ENCODE measurements around the gene ZSWIM1. TPM values are rescaled to one million over a fixed set of nuclear protein-coding genes. Genes with fewer than 3 reads are reported as not detected.
A peak's percentile ranks its signal among the peaks of the same experiment; 100 is the strongest.

Gene ZSWIM1
- total and polyA plus RNA-seq, 2 of the 13 experiments (the other 11 are each of a cell fraction or from before 2014, with no cell fraction given), result 9.5 to 11.7 TPM

DNA sequence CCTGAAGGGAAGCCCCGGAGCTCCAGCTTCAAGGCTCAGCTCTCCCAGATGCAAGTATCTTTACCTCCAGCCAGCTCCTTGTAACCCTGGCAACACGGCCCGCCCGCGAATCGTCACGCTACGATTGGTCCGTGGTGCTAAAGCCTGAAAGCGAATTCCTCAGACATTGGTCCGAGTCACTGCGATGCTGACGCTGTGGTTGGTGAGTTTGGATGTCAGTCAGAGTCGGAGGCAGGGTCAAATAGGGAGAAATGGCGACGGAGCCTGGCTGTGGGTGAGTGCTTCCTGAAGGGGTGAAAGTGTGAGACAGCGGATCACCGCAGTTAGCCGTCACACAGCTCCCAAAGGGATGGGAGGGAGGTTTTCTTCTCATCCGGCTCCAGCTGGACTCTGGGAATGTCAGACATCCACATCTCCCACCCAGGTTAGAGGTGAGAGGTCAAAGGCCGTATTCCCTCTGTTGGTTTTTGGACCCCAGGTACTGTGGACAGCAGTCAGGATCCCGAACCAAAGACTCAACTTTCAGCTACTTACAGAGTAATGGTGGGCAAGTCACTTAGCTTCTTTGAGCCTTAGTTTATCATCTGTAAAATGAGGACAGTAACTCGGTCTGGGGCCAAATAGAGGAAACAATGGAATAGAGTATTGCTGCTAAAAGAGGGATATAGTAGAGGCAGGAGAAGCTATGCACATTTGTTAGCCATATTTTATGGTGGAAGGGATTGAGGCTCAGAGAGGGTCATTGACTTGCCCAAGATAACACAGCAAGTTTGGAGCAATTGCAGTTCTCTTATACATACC lies at the start of gene ZSWIM1 (continued):
- TF ChIP-seq BORCS8-MEF2B (CRISPR knock-in tag; IDR thresholded peaks at IDR 0.05), result peak; percentile 88
- no peak for TF ChIP-seq ZNF446 (CRISPR knock-in tag; IDR thresholded peaks at IDR 0.05)
- TF ChIP-seq, protein P1, sequence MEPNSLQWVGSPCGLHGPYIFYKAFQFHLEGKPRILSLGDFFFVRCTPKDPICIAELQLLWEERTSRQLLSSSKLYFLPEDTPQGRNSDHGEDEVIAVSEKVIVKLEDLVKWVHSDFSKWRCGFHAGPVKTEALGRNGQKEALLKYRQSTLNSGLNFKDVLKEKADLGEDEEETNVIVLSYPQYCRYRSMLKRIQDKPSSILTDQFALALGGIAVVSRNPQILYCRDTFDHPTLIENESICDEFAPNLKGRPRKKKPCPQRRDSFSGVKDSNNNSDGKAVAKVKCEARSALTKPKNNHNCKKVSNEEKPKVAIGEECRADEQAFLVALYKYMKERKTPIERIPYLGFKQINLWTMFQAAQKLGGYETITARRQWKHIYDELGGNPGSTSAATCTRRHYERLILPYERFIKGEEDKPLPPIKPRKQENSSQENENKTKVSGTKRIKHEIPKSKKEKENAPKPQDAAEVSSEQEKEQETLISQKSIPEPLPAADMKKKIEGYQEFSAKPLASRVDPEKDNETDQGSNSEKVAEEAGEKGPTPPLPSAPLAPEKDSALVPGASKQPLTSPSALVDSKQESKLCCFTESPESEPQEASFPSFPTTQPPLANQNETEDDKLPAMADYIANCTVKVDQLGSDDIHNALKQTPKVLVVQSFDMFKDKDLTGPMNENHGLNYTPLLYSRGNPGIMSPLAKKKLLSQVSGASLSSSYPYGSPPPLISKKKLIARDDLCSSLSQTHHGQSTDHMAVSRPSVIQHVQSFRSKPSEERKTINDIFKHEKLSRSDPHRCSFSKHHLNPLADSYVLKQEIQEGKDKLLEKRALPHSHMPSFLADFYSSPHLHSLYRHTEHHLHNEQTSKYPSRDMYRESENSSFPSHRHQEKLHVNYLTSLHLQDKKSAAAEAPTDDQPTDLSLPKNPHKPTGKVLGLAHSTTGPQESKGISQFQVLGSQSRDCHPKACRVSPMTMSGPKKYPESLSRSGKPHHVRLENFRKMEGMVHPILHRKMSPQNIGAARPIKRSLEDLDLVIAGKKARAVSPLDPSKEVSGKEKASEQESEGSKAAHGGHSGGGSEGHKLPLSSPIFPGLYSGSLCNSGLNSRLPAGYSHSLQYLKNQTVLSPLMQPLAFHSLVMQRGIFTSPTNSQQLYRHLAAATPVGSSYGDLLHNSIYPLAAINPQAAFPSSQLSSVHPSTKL (CRISPR knock-in tag; IDR thresholded peaks at IDR 0.05), result peak; percentile 61
- TF ChIP-seq MAFG (CRISPR knock-in tag; IDR thresholded peaks at IDR 0.05), result no peak
- peak; percentile 70; the same call in 1 of the 2 replicates for TF ChIP-seq EED (CRISPR knock-in tag; IDR thresholded peaks at IDR 0.05)
- peak; percentile 50; the same call in 1 of the 2 replicates for TF ChIP-seq ZZZ3 (CRISPR knock-in tag; IDR thresholded peaks at IDR 0.05; ENCODE audit: borderline replicate concordance)
- TF ChIP-seq ZNF761 (CRISPR knock-in tag; conservative IDR thresholded peaks at IDR 0.05), result peak; percentile 91; the same call in 1 of the 2 replicates
- TF ChIP-seq ELF1 (CRISPR knock-in tag; IDR thresholded peaks at IDR 0.05), result peak; percentile 76
- no peak for TF ChIP-seq HIVEP1 (CRISPR knock-in tag; IDR thresholded peaks at IDR 0.05)
- TF ChIP-seq SSRP1 (CRISPR knock-in tag; IDR thresholded peaks at IDR 0.05), result peak; percentile 97
- peak; percentile 100 for TF ChIP-seq NFYC (CRISPR knock-in tag; IDR thresholded peaks at IDR 0.05)
- TF ChIP-seq JDP2 (CRISPR knock-in tag; IDR thresholded peaks at IDR 0.05; ENCODE audit: borderline replicate concordance), result no peak
- TF ChIP-seq ZNF577 (CRISPR knock-in tag; IDR thresholded peaks at IDR 0.05; ENCODE audit: borderline replicate concordance, low read depth), result no peak
- TF ChIP-seq ZNF644 (CRISPR knock-in tag; IDR thresholded peaks at IDR 0.05; ENCODE audit: low read depth), result 0 out of 2 replicates have a peak, but pooled peaks have one; percentile 33
- peak; percentile 39 for TF ChIP-seq ZNF557 (CRISPR knock-in tag; IDR thresholded peaks at IDR 0.05)
- TF ChIP-seq, protein P2, sequence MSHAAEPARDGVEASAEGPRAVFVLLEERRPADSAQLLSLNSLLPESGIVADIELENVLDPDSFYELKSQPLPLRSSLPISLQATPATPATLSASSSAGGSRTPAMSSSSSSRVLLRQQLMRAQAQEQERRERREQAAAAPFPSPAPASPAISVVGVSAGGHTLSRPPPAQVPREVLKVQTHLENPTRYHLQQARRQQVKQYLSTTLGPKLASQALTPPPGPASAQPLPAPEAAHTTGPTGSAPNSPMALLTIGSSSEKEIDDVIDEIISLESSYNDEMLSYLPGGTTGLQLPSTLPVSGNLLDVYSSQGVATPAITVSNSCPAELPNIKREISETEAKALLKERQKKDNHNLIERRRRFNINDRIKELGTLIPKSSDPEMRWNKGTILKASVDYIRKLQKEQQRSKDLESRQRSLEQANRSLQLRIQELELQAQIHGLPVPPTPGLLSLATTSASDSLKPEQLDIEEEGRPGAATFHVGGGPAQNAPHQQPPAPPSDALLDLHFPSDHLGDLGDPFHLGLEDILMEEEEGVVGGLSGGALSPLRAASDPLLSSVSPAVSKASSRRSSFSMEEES (CRISPR knock-in tag; IDR thresholded peaks at IDR 0.05), result no peak; the same call in 1 of the 2 replicates
- TF ChIP-seq CBFB (CRISPR knock-in tag; IDR thresholded peaks at IDR 0.05), result peak; percentile 90
- TF ChIP-seq, protein P3, sequence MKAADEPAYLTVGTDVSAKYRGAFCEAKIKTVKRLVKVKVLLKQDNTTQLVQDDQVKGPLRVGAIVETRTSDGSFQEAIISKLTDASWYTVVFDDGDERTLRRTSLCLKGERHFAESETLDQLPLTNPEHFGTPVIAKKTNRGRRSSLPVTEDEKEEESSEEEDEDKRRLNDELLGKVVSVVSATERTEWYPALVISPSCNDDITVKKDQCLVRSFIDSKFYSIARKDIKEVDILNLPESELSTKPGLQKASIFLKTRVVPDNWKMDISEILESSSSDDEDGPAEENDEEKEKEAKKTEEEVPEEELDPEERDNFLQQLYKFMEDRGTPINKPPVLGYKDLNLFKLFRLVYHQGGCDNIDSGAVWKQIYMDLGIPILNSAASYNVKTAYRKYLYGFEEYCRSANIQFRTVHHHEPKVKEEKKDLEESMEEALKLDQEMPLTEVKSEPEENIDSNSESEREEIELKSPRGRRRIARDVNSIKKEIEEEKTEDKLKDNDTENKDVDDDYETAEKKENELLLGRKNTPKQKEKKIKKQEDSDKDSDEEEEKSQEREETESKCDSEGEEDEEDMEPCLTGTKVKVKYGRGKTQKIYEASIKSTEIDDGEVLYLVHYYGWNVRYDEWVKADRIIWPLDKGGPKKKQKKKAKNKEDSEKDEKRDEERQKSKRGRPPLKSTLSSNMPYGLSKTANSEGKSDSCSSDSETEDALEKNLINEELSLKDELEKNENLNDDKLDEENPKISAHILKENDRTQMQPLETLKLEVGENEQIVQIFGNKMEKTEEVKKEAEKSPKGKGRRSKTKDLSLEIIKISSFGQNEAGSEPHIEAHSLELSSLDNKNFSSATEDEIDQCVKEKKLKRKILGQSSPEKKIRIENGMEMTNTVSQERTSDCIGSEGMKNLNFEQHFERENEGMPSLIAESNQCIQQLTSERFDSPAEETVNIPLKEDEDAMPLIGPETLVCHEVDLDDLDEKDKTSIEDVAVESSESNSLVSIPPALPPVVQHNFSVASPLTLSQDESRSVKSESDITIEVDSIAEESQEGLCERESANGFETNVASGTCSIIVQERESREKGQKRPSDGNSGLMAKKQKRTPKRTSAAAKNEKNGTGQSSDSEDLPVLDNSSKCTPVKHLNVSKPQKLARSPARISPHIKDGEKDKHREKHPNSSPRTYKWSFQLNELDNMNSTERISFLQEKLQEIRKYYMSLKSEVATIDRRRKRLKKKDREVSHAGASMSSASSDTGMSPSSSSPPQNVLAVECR (CRISPR knock-in tag; IDR thresholded peaks at IDR 0.05; ENCODE audit: borderline replicate concordance), result peak; percentile 95
- TF ChIP-seq MXD4 (CRISPR knock-in tag; IDR thresholded peaks at IDR 0.05), result peak; percentile 61; the same call in 1 of the 2 replicates
